ENCODE measurements around the gene CDK15. TPM values are rescaled to one million over a fixed set of nuclear protein-coding genes. Genes with fewer than 3 reads are reported as not detected.
A peak's percentile ranks its signal among the peaks of the same experiment; 100 is the strongest.

The CDK15 gene
- total RNA-seq, 1 experiment from 2014 or later = not detected

- CTCF ChIA-PET = no interaction called here
- Histone ChIP-seq H3K4me1 (replicated peaks; ENCODE audit: insufficient read depth) (peaks cover 14% of the 10 kb centered on the region), H3K79me2 (ENCODE audit: low read depth) (no peaks in the 10 kb centered on the region), H3K27ac (no peak overlapping the region), H2AFZ (no peak overlapping the region), H3K9me3 (ENCODE audit: insufficient read depth, low read depth) (no peaks in the 10 kb centered on the region), H3F3A (ENCODE audit: insufficient read depth, low read depth) (no peaks in the 10 kb centered on the region), H3K36me3 (ENCODE audit: low read depth) (no peaks in the 10 kb centered on the region), H3K4me3 (no peak overlapping the region), H4K20me1 (ENCODE audit: insufficient read depth) (no peaks in the 10 kb centered on the region), H3K27me3 (ENCODE audit: insufficient read depth, low read depth) (no peaks in the 10 kb centered on the region), H3K4me2 (no peak overlapping the region), H3K9me2 (ENCODE audit: insufficient read depth) (no peaks in the 10 kb centered on the region)
- POLR2A ChIA-PET (ENCODE audit: unreplicated experiment) = no interaction called here
- TF ChIP-seq CTCF (conservative IDR thresholded peaks at IDR 0.05) (no peak), EZH2 (IDR thresholded peaks at IDR 0.05; ENCODE audit: low read depth) (no peak)
- intact Hi-C loops (cut with micrococcal nuclease; ENCODE audit: unreplicated experiment) = no loop called here
- DNase-seq = no peak
- no TSS peak for BruUV-seq (replicated peaks)
Observed at GRCh38 chr2:201936817-201937216, 130.5 kb downstream of the CDK15 start.

- Histone ChIP-seq H3K27me3 (ENCODE audit: insufficient read depth, low read depth) (no peaks in the 10 kb centered on the region), H3K27ac (no peak overlapping the region), H3K4me1 (replicated peaks; ENCODE audit: insufficient read depth) (peaks cover 14% of the 10 kb centered on the region), H3K79me2 (ENCODE audit: low read depth) (no peaks in the 10 kb centered on the region), H3F3A (ENCODE audit: insufficient read depth, low read depth) (no peaks in the 10 kb centered on the region), H3K4me2 (no peak overlapping the region), H3K9me3 (ENCODE audit: insufficient read depth, low read depth) (no peaks in the 10 kb centered on the region), H2AFZ (no peak overlapping the region), H3K4me3 (no peak overlapping the region), H3K36me3 (ENCODE audit: low read depth) (no peaks in the 10 kb centered on the region), H3K9me2 (ENCODE audit: insufficient read depth) (no peaks in the 10 kb centered on the region), H4K20me1 (ENCODE audit: insufficient read depth) (no peaks in the 10 kb centered on the region)
- ChIA-PET CTCF (no interaction called here), POLR2A (ENCODE audit: unreplicated experiment) (no interaction called here)
- no peak for DNase-seq
- intact Hi-C loops (cut with micrococcal nuclease; ENCODE audit: unreplicated experiment) = no loop called here
- no TSS peak for BruUV-seq (replicated peaks)
- TF ChIP-seq EZH2 (IDR thresholded peaks at IDR 0.05; ENCODE audit: low read depth) = no peak
- no peak for TF ChIP-seq CTCF (conservative IDR thresholded peaks at IDR 0.05)
Observed at GRCh38 chr2:201937343-201937742, 131.0 kb downstream of the CDK15 start.

- BruUV-seq (replicated peaks) = no TSS peak
- TF ChIP-seq EZH2 (IDR thresholded peaks at IDR 0.05; ENCODE audit: low read depth) (no peak), CTCF (conservative IDR thresholded peaks at IDR 0.05) (no peak)
- Histone ChIP-seq H3K36me3 (ENCODE audit: low read depth) (no peaks in the 10 kb centered on the region), H3K9me2 (ENCODE audit: insufficient read depth) (no peaks in the 10 kb centered on the region), H3K4me2 (peak overlapping the region; percentile 45), H3K4me3 (no peak overlapping the region), H3K27ac (no peak overlapping the region), H3K4me1 (replicated peaks; ENCODE audit: insufficient read depth) (peaks cover 14% of the 10 kb centered on the region), H4K20me1 (ENCODE audit: insufficient read depth) (no peaks in the 10 kb centered on the region), H3F3A (ENCODE audit: insufficient read depth, low read depth) (no peaks in the 10 kb centered on the region), H3K27me3 (ENCODE audit: insufficient read depth, low read depth) (no peaks in the 10 kb centered on the region), H3K9me3 (ENCODE audit: insufficient read depth, low read depth) (no peaks in the 10 kb centered on the region), H2AFZ (no peak overlapping the region), H3K79me2 (ENCODE audit: low read depth) (no peaks in the 10 kb centered on the region)
- CTCF ChIA-PET = no interaction called here
- intact Hi-C loops (cut with micrococcal nuclease; ENCODE audit: unreplicated experiment) = no loop called here
- POLR2A ChIA-PET (ENCODE audit: unreplicated experiment) = no interaction called here
- DNase-seq = peak; percentile 25 to 46
Observed at GRCh38 chr2:201938156-201938775, 131.9 kb downstream of the CDK15 start.

Data from PC-9 (cell line).